Astrocyte of the spinal cord (primary cell): Measurements from ENCODE around the gene PDE6G.

Source experiments
- DNase-seq: peaks from one replicate; pipeline ENCODE4 v3.0.0; 2011; ENCODE audit warnings: low read depth, low spot score
- H3K4me3 ChIP-seq: 2 replicates; pipeline ENCODE4 v1.5.1; 2011; ENCODE audit warnings: low read depth, mild to moderate bottlenecking, low read length, moderate library complexity
- CTCF ChIP-seq: IDR thresholded peaks from 2 replicates; pipeline ENCODE4 v1.5.1; 2012; ENCODE audit warnings: low read depth, mild to moderate bottlenecking, low read length, inconsistent platforms
- in situ Hi-C: cut with HindIII; loops from 2 replicates; pipeline ENCODE4 v1.10.0; 2017; ENCODE audit warnings: low sequenced_read_pairs

Gene PDE6G

DNA sequence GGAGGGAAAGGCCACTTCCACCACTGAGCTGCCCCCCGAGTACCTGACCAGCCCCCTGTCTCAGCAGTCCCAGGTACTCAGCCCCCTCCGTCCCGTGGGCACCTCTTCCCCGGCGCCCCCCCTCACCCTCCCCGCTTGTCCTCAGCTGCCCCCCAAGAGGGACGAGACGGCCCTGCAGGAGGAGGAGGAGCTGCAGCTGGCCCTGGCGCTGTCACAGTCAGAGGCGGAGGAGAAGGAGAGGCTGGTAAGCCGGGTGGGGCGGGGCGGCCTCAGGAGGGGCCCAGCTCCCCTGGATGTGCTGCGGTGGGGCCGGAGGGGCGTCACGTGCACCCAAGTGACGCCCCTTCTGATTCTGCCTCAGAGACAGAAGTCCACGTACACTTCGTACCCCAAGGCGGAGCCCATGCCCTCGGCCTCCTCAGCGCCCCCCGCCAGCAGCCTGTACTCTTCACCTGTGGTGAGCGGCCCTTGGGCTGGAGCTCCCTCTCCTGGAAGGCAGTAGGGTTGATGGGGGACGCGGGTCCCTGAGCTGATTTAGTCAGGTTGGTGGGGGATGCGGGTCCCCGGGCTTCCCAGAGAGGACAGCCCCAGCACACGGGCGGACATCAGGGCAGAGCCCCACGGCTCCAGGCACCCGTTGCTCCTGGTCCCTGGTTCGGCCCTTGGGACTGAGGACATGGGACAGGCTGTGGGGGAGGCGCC, 37.3 kb upstream of the PDE6G start:
- DNase-seq, result no peak
- H3K4me3 ChIP-seq, result no peak overlapping the region
- no peak for TF ChIP-seq CTCF
- in situ Hi-C loops, result no loop called here

GRCh38 chr17:81691608-81692007, 35.3 kb upstream of the PDE6G start:
- no peak for TF ChIP-seq CTCF
- no peak overlapping the region for H3K4me3 ChIP-seq
- in situ Hi-C loops, result no loop called here
- DNase-seq, result no peak

DNA sequence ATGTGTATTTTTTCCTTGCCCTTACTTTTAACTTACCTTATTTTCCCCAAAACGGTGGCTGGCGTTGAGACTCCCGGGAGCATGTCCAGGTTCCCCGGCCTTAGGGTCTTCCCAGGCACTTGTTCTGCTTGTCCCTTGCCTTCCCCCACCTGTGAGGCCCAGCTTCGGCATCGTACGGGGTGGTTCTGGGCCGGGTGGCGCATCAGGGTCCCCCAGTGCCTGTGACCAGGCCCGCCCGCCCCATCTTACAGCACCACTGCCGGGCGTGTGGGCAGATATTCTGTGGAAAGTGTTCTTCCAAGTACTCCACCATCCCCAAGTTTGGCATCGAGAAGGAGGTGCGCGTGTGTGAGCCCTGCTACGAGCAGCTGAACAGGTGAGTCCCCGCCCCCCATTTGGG, 34.9 kb upstream of the PDE6G start:
- no peak for TF ChIP-seq CTCF
- in situ Hi-C loops, result no loop called here
- DNase-seq, result no peak
- H3K4me3 ChIP-seq, result no peak overlapping the region

GRCh38 chr17:81690549-81690948, 34.2 kb upstream of the PDE6G start:
- no peak for DNase-seq
- in situ Hi-C loops, result no loop called here
- TF ChIP-seq CTCF, result no peak
- H3K4me3 ChIP-seq, result no peak overlapping the region

- in situ Hi-C loops, result no loop called here
- DNase-seq, result no peak
- TF ChIP-seq CTCF, result no peak
- H3K4me3 ChIP-seq, result no peak overlapping the region
These were observed 33.7 kb upstream of the PDE6G start for GRCh38 chr17:81690066-81690465.

GRCh38 chr17:81688616-81689015, 32.3 kb upstream of the PDE6G start:
- in situ Hi-C loops, result no loop called here
- no peak for TF ChIP-seq CTCF
- no peak overlapping the region for H3K4me3 ChIP-seq
- DNase-seq, result no peak
